DMS79 treated with DMSO at 0.1 percent for 48 hours (cell line): Measurements from ENCODE around the gene BLM.
"Not testable (repeated sequence)": the region's sequence is repeated elsewhere in the genome, so short reads cannot be mapped to it uniquely, and the experiment has no call there.

Experiments
- DNase-seq: peaks from one replicate; lab custom pipeline; 2025; lab: John Stamatoyannopoulos, UW

The BLM gene

DNA sequence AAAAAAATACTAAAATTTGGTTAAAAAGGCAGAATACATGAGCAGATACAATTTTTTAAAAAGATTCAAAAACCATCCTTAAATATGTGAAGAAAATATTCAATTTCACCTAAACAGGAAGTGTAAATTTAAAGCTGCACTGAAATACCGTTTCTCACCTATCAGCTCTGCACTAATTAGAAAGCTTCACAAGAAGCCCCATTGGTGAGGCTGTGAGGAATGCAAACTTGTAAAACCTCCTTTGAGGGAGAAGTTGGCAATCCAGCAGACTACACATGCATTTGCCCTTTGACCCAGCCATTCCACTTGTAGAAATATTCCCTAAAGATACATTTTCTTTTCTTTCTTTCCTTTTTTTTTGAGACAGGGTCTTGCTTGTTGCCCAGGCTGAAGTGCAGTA, 18.8 kb downstream of the BLM start:
- no peak for DNase-seq

DNA sequence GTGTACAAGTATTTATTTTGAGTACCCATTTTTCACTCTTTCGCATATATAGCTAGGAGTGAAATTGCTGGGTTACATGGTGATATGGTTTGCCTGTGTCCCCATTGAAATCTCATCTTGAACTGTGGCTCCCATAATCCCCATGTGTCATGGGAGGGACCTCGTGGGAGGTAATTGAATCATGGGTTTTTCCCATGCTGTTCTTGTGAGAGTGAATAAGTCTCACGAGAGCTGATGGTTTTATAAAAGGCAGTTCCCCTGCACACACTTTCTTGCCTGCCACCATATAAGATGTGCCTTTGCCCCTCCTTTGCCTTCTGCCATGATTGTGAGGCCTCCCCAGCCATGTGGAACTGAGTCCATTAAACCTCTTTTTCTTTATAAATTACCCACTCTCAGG, 23.4 kb downstream of the BLM start:
- not testable (repeated sequence) for DNase-seq

DNA sequence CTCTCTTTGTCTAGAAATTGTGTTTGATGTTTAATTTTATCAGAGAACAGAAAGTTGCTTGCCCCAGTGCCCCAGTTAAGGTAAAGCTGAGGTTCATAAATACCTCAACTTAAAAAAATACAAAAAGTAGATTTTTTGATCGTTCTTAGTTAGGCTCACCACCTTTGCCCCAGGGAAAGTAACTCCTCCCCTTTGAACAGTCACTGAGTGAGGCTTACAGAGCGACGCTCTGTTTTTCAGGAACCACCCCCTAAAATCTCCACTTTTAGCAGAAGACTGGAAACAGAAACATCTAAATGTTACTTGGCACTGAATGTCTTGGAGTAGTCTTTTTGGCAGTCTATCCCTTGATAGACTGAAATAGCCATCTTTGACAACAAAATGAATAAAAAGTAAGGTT, 24.9 kb downstream of the BLM start:
- DNase-seq, result no peak

- DNase-seq, result no peak
These were observed 26.3 kb downstream of the BLM start for GRCh38 chr15:90743407-90743806.

DNA sequence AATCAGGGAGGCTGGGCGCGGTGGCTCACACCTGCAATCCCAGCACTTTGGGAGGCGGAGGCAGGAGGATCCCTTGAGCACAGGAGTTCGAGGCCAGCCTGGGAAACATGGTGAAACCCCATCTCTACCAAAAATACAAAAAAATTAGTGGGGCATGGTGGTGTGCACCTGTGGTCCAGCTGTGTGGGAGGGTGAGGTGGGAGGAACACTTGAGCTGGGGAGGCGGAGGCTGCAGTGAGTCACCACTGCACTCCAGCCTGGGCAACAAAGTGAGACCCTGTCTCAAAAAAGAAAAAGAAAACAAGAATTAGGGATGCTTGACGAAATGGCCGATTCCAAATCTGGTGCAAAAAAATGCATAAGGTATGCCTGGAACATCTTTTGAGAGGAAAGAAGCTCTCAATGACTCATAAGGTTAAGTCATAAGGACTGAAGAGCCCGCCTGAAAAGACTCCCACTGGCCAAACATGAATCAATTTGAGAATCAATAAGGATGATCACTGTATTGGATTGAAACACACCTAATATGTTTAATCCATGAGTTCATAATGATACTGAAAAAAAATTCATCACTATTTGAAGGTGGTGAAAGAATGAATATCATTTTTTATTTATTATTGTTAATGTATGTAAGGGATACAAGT, 27.7 kb downstream of the BLM start:
- DNase-seq, result no peak

DNA sequence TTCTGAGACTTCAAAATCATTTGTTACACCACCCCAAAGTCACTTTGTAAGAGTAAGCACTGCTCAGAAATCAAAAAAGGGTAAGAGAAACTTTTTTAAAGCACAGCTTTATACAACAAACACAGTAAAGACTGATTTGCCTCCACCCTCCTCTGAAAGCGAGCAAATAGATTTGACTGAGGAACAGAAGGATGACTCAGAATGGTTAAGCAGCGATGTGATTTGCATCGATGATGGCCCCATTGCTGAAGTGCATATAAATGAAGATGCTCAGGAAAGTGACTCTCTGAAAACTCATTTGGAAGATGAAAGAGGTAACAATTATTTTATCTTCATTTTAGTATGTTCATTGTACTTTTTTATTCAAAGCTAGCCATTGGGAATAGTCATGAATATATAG, 32.6 kb downstream of the BLM start:
- DNase-seq, result no peak

DNA sequence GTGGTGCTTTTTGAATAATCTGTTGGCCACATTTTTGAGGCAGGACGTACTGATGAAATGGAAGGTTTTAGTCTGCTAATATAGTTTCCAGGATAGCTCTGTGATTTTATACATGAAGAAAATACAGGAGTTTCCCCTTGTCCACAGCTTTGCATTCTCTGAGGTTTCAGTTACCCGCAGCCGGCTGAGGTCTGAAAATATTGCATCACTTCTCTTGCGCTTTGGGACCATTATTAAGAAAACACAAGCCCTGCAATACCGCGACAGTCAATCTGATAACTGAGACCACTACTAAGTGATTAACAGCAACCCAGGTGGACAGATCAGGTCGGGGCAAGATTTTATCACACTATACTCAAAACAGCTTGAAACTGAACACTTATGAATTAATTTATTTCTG, 33.0 kb downstream of the BLM start:
- DNase-seq, result no peak

DNA sequence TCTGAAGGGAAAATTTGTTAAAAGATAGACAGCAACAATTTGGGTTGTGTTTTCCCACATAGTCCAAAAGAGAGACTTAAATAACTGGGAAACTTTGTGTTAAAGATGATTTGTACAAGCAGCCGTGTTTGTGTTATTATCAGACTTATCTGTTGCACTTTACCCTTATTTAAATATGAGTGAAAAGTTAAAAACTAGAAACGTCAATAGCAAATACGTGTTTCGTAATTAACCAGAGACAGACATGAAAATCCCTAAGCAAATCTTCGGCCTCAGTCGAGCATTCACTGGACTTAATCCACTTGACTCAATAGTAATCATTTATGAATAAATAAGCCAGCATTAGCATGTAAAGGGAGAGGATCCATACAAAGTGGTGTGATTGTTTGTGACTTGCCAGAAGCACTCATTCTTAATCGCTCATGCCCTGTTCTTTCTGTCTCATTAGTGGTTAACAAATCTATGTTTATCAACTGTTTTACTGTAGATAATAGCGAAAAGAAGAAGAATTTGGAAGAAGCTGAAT, 34.2 kb downstream of the BLM start:
- DNase-seq, result no peak

DNA sequence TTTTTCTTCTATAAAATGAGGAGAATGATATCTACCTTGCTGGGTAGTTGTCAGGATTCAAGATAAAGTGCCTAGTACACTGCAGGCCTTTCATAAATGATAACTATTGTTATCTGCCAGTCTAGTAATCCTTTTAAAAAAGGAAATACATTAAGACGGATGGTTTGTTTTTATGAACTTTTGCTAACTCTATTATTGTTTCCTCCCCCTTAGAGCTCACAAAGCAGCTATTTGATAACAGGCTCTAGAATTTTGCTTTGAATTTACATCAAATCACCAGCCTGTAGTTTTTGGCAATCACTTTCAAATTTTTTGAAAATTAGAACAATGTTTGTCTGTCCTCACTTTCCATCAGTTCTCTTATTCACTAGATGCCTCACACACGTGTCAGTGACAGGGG, 39.8 kb downstream of the BLM start:
- no peak for DNase-seq

- no peak for DNase-seq
These were observed 40.3 kb downstream of the BLM start for GRCh38 chr15:90757461-90757860.

DNA sequence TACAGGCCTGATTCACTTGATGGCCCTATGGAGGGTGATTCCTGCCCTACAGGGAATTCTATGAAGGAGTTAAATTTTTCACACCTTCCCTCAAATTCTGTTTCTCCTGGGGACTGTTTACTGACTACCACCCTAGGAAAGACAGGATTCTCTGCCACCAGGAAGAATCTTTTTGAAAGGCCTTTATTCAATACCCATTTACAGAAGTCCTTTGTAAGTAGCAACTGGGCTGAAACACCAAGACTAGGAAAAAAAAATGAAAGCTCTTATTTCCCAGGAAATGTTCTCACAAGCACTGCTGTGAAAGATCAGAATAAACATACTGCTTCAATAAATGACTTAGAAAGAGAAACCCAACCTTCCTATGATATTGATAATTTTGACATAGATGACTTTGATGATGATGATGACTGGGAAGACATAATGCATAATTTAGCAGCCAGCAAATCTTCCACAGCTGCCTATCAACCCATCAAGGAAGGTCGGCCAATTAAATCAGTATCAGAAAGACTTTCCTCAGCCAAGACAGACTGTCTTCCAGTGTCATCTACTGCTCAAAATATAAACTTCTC, 43.6 kb downstream of the BLM start:
- no peak for DNase-seq

GRCh38 chr15:90761629-90762028, 44.5 kb downstream of the BLM start:
- DNase-seq, result no peak

- no peak for DNase-seq
These were observed 45.0 kb downstream of the BLM start for GRCh38 chr15:90762109-90762508.

DNA sequence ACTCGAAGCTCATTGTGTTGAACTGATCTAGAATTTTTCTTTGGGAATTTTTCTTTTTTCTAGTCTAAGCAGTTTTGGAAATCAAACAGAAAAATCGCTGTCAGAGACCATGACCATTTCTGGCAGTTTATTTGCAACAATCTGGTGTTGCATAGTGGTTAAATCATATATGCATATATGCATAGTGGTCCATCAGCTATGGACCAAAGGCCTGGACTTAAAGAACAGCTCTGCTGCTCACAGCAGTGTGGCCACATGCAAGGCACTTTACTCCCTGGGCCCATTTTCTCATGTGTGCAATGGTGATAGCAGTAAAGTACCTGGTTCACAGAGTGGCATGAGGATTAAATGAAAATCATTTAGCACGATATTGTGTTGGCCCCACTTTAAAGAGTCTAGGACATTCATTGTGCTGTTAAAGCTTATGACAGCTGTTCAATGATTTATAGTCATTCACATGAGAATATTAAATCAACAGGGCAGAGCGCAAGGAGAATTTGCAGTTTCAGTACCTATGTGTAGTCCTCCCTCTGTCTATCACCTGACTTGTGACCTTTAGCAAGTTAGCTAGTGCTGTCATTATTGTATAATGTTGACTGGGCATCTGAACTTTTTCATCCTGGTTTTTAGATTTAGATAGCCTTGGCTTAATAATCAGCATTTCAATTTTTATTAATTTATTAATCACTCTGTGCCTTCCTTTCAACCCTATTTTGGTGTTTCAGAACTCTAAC, 46.4 kb downstream of the BLM start:
- no peak for DNase-seq

DNA sequence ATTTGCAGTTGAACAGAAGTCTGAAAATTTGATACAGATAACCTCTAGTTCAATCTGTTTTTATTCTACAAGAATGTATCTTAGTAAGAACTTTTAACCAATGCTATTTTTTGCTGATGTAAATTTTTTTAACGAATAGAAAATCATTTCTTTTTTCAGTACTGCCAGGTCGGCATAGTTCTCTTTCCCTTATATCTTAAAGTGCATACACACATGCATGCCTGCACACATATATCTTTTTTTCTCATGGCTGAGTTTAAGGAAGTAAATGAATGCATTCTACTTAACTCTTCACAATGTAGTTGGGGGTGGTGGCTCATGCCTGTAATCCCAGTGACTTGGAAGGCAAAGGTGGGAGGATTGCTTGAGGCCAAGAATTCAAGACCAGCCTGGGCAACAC, 48.4 kb downstream of the BLM start:
- DNase-seq, result no peak

- DNase-seq, result no peak
These were observed 48.8 kb downstream of the BLM start for GRCh38 chr15:90765966-90766365.

DNA sequence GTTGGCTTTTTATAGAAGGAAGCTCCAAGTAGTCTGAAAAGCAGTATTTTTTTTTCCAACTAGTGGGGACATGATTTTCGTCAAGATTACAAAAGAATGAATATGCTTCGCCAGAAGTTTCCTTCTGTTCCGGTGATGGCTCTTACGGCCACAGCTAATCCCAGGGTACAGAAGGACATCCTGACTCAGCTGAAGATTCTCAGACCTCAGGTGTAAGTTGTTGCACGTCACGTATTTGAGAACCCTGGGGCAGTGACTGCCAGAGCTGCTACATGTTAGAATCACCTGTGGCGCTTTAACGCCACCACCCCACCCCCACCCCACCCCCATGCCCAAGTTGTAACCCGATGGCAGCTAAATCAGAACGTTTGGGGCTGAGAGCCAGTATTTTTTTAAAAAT, 52.2 kb downstream of the BLM start:
- DNase-seq, result no peak

DNA sequence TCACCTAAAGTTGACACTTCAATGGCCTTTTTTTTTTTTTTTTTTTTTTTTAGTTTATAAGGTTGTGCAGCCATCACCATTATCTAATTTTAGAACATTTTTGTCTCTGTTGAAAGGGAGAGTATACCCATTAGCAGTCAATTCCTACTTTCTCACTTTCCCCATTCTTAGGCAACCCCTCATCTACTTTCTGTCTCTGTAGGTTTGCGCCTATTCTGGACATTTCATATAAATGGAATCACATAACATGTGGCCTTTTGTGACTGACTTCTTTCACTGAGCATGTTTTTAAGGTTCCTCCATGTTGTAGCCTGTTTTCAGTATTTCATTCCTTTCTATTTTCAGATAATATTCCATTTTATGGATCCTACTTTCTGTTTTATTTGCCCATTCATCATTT, 56.3 kb downstream of the BLM start:
- DNase-seq, result no peak

DNA sequence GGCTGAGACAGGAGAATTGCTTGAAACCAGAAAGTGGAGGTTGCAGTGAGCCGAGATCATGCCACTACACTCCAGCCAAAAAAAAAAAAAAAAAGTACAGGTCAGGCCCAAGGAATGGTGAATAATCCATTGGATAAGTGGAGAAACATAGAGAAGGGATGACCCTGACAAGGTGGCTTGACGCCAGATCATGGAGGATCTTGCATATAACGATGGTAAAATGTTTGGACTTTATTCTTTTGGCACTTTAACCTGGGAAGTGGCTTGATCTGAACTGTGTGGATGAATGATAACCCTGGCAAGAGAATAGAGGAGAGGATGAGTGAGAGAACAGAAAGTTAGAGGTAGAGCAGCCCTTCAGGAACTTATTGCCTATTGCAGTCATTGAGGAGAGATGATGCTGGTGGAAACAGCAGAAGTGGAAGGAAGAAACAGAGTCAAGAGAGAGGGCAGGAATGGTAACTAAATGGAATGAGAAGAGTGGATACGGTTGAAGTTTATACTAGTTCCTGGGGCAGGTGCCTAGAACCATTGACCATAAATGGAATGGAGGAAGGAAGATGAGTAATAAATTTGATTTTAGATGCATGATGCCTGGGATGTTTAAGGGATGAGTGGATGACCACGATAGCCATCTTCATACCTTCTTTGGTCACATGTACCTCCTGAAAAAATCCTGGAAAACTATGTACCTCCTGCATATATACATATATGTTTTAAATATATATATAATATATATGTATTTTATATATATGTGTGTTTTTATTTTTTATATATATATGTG, 57.8 kb downstream of the BLM start:
- no peak for DNase-seq

GRCh38 chr15:90780916-90781315, 63.8 kb downstream of the BLM start:
- DNase-seq, result no peak

DNA sequence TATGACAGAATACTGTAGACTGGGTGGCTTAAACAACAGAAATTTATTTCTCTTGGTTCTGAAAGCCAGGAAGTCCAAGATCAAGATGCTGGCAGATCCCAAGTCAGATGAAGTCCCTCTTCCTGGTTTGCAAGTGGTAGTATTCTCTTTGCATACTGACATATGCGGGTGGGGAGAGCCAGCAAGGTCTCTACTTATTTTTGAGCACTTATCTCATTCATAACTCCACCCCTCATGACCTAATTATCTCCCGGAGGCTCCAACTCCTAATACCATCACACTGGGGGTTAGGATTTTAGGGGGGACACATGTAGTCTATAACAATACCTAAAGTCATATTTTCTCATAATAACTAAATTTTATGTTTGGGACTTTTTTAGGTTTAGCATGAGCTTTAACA, 65.3 kb downstream of the BLM start:
- no peak for DNase-seq

- no peak for DNase-seq
These were observed 70.7 kb downstream of the BLM start for GRCh38 chr15:90787881-90788280.

- DNase-seq, result no peak
These were observed 72.3 kb downstream of the BLM start for GRCh38 chr15:90789462-90789861.
